SU-DHL-6 (cell line): Measurements from ENCODE around the gene MUC5B.

Source experiments
- H2AFZ ChIP-seq: fragments of 200-600 bp; sonication (generic); 2 replicates; pipeline ENCODE4 v1.6.1; 2014; ENCODE audit warnings: low read depth, mild to moderate bottlenecking, moderate library complexity, mixed read lengths, antibody characterized with exemption, low read length; ENCODE audit not compliant: severe bottlenecking
- H3F3A ChIP-seq: fragments of 200-600 bp; shearing (Covaris generic); 2 replicates; pipeline ENCODE4 v1.6.0; 2016; ENCODE audit warnings: antibody characterized with exemption, mild to moderate bottlenecking; ENCODE audit not compliant: insufficient read depth
- H3K27ac ChIP-seq: fragments of 200-600 bp; sonication (generic); 2 replicates; pipeline ENCODE4 v1.5.1; 2016; ENCODE audit warnings: low read depth, mild to moderate bottlenecking, low read length, moderate library complexity, mixed read lengths
- H3K27me3 ChIP-seq: fragments of 200-600 bp; sonication (generic), shearing (Covaris generic); 2 replicates; pipeline ENCODE4 v1.6.0; 2014; ENCODE audit warnings: mild to moderate bottlenecking, low read length
- H3K36me3 ChIP-seq: fragments of 200-600 bp; sonication (generic); 2 replicates; pipeline ENCODE4 v1.6.1; 2014; ENCODE audit warnings: mild to moderate bottlenecking, low read length, mixed read lengths
- H3K4me2 ChIP-seq: fragments of 300-600, 200-600 bp; shearing (Covaris generic), sonication (generic); 2 replicates; pipeline ENCODE4 v1.6.0; 2014; ENCODE audit warnings: low read length, low read depth, mild to moderate bottlenecking; ENCODE audit not compliant: poor library complexity, severe bottlenecking
- H3K4me3 ChIP-seq: fragments of 200-600 bp; sonication (generic); 2 replicates; pipeline ENCODE4 v1.5.1; 2014; ENCODE audit warnings: antibody characterized with exemption, low read length, mild to moderate bottlenecking, mixed read lengths; ENCODE audit not compliant: insufficient read depth, poor library complexity, severe bottlenecking
- H3K79me2 ChIP-seq: fragments of 200-600 bp; sonication (generic); 2 replicates; pipeline ENCODE4 v1.6.1; 2014; ENCODE audit warnings: mild to moderate bottlenecking, low read length, moderate library complexity; ENCODE audit not compliant: insufficient read depth
- H3K9ac ChIP-seq: fragments of 200-600 bp; sonication (generic); 2 replicates; pipeline ENCODE4 v1.7.0; 2014; ENCODE audit warnings: mild to moderate bottlenecking, low read length
- H3K9me2 ChIP-seq: fragments of 200-600 bp; sonication (generic); replicated peaks from 2 replicates; pipeline ENCODE4 v1.6.1; 2014; ENCODE audit warnings: low read length; ENCODE audit not compliant: insufficient read depth
- H3K9me3 ChIP-seq: fragments of 200-600 bp; sonication (generic); 2 replicates; pipeline ENCODE4 v1.6.1; 2014; ENCODE audit warnings: low read length, mixed read lengths; ENCODE audit not compliant: insufficient read depth
- H4K20me1 ChIP-seq: fragments of 200-600 bp; sonication (generic); 2 replicates; pipeline ENCODE4 v1.6.1; 2014; ENCODE audit warnings: low read depth, mild to moderate bottlenecking, antibody characterized with exemption, low read length, moderate library complexity, mixed read lengths
- EZH2phosphoT487 ChIP-seq: fragments of 200-600 bp; sonication (generic), shearing (Covaris generic); conservative IDR thresholded peaks from 2 replicates; pipeline ENCODE4 v1.6.1; 2018; ENCODE audit warnings: mild to moderate bottlenecking, antibody characterized with exemption, low read length, moderate library complexity, mixed read lengths
- TF ChIP-seq, protein P1 (sequence below): fragments of 200-600 bp; sonication (generic); IDR thresholded peaks from one replicate; pipeline ENCODE4 v1.5.1; 2017; ENCODE audit warnings: antibody characterized with exemption, mild to moderate bottlenecking, low read length, moderate library complexity; ENCODE audit not compliant: insufficient read depth, poor library complexity, severe bottlenecking

The MUC5B gene

GRCh38 chr11:1292018-1292643 is 69.3 kb downstream of the MUC5B start:
- Histone ChIP-seq H3K27ac (no peak overlapping the region), H4K20me1 (no peaks in the 10 kb centered on the region), H3K9ac (no peak overlapping the region), H3K9me3 (no peaks in the 10 kb centered on the region), H3K4me2 (no peak overlapping the region), H3K9me2 (no peaks in the 10 kb centered on the region), H3K36me3 (no peaks in the 10 kb centered on the region), H3F3A (no peaks in the 10 kb centered on the region), H3K27me3 (no peaks in the 10 kb centered on the region), H3K79me2 (0 out of 2 replicates have a peak, but pooled peaks cover under 1% of the 10 kb centered on the region), H3K4me3 (no peak overlapping the region), H2AFZ (no peak overlapping the region)
- TF ChIP-seq, protein P1, sequence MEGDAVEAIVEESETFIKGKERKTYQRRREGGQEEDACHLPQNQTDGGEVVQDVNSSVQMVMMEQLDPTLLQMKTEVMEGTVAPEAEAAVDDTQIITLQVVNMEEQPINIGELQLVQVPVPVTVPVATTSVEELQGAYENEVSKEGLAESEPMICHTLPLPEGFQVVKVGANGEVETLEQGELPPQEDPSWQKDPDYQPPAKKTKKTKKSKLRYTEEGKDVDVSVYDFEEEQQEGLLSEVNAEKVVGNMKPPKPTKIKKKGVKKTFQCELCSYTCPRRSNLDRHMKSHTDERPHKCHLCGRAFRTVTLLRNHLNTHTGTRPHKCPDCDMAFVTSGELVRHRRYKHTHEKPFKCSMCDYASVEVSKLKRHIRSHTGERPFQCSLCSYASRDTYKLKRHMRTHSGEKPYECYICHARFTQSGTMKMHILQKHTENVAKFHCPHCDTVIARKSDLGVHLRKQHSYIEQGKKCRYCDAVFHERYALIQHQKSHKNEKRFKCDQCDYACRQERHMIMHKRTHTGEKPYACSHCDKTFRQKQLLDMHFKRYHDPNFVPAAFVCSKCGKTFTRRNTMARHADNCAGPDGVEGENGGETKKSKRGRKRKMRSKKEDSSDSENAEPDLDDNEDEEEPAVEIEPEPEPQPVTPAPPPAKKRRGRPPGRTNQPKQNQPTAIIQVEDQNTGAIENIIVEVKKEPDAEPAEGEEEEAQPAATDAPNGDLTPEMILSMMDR, result no peak
- TF ChIP-seq EZH2phosphoT487, result no peak

- H3K9me3 ChIP-seq, result no peaks in the 10 kb centered on the region
- no peak overlapping the region for H3K4me2 ChIP-seq
- H3K9ac ChIP-seq, result no peak overlapping the region
- peaks cover 6% of the 10 kb centered on the region; the same call in 1 of the 2 replicates for H3K79me2 ChIP-seq
- no peaks in the 10 kb centered on the region for H3F3A ChIP-seq
- no peak overlapping the region for H2AFZ ChIP-seq
- H3K9me2 ChIP-seq, result no peaks in the 10 kb centered on the region
- H4K20me1 ChIP-seq, result no peaks in the 10 kb centered on the region
- H3K27ac ChIP-seq, result no peak overlapping the region
- TF ChIP-seq, protein P1, result no peak
- no peak for TF ChIP-seq EZH2phosphoT487
- H3K27me3 ChIP-seq, result no peaks in the 10 kb centered on the region
- H3K36me3 ChIP-seq, result no peaks in the 10 kb centered on the region
- H3K4me3 ChIP-seq, result no peak overlapping the region
These were observed 70.1 kb downstream of the MUC5B start for GRCh38 chr11:1292644-1293618.

GRCh38 chr11:1293619-1294015 is 70.8 kb downstream of the MUC5B start:
- Histone ChIP-seq H3K9me2 (no peaks in the 10 kb centered on the region), H3K9ac (no peak overlapping the region), H3K79me2 (peaks cover 13% of the 10 kb centered on the region; the same call in 1 of the 2 replicates), H3K9me3 (no peaks in the 10 kb centered on the region), H3F3A (no peaks in the 10 kb centered on the region), H3K4me2 (no peak overlapping the region), H3K27me3 (no peaks in the 10 kb centered on the region), H3K4me3 (no peak overlapping the region), H3K27ac (no peak overlapping the region), H2AFZ (no peak overlapping the region), H3K36me3 (no peaks in the 10 kb centered on the region), H4K20me1 (no peaks in the 10 kb centered on the region)
- TF ChIP-seq, protein P1, result no peak
- TF ChIP-seq EZH2phosphoT487, result no peak
